ENCODE data around the gene ADGRB3.
"Not testable (repeated sequence)": the region's sequence is repeated elsewhere in the genome, so short reads cannot be mapped to it uniquely, and the experiment has no call there.

ADGRB3 gene

DNA sequence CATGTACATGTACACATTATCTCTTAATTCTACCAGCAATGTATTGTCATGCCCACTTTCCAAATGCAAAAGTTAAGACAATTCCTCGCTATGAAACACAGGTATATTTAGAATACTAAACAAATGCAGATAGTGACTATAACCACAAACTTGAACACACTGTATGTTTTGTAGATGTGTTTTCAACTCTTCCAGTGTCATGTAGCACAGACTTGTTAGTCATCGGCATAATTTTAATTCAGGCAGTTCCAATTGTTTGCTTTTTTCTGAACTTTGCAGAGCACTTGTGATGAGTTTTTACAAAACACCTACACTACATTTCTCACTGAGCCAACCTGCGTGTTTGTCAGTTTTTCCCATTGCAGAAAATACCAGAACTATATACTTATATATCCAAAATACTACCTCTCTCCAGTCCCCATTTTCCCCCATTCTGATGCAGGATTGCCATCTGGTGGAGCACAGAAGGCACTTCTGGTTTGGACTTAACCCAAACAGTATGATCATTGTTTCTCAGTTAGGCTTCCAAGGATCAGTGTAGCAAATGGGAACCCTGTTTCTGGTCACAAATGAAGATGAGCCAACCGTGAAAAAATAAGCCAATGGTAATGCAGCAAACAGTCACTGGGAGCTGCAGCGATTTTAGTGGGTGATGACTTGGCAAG lies 143.4 kb downstream of the ADGRB3 start:
- in situ Hi-C loops (cut with MboI; ENCODE audit: low sequenced_read_pairs), result no loop called here

DNA sequence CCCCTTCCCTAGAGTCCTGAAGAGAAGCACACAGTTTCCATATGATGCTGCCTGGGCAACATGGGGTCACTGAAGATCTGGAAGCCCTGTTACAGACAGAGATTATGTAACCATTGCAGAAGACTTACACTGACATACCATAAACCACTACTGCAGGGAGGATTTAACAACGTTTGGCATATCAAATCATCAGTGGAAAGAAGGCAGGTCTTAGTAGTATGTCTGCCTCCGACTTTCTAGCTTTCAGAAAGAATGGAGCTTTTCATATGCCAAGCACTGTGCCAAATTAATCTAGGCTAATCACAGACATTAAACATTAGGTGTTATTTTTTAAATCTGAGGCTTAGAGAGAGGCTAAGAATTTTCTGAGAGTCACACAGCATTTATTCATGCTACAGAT lies 144.3 kb downstream of the ADGRB3 start:
- in situ Hi-C loops (cut with MboI; ENCODE audit: low sequenced_read_pairs), result no loop called here

DNA sequence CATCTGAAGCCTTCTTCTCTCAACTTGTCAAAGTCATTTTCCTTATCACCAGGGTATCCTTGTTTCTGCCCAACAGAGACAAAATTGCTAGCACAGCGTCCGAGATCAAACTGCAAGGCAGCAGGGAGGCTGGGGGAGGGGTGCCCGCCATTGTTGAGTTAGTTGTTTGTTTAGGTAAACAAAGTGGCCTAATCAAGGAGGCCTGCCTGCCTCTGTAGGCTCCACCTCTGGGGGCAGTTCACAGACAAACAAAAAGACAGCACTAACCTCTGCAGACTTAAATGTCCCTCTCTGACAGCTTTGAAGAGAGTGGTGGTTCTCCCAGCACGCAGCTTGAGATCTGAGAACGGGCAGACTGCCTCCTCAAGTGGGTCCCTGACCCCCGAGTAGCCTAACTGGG lies 155.0 kb downstream of the ADGRB3 start:
- in situ Hi-C loops (cut with MboI; ENCODE audit: low sequenced_read_pairs), result not testable (repeated sequence)

DNA sequence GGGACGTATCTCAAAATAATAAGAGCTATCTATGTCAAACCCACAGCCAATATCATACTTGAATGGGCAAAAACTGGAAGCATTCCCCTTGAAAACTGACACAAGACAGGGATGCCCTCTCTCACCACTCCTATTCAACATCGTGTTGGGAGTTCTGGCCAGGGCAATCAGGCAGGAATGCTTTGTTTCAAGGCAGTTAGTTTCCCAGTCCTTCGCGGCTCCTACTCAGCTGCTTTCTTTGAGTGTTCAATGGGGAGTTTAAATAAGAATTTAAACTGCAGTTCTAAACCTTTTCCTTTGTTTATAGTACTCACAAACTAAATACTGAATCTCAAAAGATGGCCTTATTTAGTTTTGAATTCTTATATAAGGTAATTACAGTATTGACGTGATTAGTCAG lies 179.9 kb downstream of the ADGRB3 start:
- in situ Hi-C loops (cut with MboI; ENCODE audit: low sequenced_read_pairs), result not testable (repeated sequence)

DNA sequence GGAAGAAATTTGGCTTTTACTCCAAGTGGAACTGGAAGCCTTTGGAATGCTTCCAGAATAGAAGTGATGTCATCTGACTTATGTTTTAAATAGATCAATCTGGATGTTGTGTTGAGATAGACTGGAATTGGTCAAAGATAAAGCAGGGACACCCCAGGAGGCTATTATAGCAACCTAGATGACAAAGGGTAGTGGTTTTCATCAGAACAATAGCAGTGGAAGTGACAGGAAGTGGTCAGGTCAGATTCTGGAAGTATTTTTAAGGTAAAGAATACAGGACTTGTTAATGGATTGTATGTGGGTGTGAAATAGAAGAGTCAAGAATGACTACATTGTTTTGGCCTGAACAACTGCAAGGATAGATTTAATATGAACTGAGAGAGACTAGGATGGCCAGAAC lies 191.4 kb downstream of the ADGRB3 start:
- in situ Hi-C loops (cut with MboI; ENCODE audit: low sequenced_read_pairs), result no loop called here

DNA sequence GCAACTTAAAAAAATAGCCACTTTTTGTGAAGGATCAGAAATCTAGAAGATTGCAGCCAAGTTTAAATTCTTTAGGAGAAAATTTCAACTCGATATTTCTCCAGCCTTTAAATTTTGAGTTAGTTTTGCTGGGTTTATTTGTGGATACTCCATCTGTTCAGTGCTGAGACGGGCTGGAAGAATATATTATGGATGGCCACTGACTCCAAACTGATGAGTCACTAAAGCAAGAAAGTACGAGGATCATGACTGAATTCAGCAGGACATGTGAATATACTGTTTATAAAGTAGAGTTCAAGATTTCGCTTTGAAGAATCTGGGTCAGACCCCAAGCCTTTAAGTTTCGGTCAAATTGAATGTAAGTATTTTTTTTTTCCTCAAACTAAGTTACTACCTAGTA lies 199.5 kb downstream of the ADGRB3 start:
- in situ Hi-C loops (cut with MboI; ENCODE audit: low sequenced_read_pairs), result no loop called here

DNA sequence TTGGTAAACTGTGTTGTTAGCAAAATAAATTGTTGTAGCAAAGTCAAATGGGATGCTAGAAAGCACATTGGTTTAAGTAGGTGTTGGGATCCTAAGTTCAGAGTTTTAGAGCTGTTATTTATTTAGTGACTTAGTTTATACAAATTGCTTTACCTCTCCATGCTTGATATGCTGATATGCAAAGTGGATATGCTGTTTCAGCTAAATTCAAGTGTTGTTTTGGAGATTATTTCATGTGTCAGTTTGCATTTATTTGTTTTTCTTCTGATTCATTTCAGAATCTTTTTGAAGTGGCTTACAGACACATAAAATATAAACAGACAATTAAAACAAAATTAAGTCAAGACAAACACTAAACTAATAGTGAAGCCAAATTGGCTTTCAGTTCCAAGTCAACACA lies 203.5 kb downstream of the ADGRB3 start:
- in situ Hi-C loops (cut with MboI; ENCODE audit: low sequenced_read_pairs), result no loop called here

DNA sequence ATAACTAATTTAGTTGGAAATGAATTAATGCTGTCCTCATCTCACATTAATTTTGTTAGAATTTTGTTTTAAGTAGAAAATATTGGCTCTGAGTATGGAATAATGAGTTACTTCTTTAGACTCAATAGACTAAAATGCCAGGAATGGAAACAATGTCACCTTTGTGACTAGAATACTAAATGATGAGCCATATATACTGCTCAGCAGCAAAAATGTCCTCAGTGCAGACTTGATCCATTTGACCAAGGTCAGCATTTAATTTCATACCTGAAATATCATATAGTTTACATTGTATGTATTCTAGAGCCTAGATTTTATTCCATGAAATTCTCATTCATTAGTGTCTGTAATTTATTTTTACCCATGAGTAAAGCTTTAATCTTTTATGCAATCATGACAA lies 217.7 kb downstream of the ADGRB3 start:
- in situ Hi-C loops (cut with MboI; ENCODE audit: low sequenced_read_pairs), result no loop called here

DNA sequence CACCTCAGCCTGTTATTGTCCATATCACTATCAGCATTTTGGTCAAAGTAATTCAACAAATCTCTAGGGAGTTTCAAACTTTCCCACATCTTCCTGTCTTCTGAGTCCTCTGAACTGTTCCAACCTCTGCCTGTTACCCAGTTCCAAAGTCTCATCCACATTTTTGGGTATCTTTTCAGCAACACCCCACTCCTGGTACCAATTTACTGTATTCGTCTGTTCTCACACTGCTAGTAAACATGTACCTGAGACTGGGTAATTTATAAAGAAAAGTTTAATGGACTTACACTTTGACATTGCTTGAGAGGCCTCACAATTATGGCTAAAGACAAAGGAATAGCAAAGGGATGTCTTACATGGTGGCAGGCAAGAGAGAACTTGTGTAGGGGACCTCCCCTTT lies 224.2 kb downstream of the ADGRB3 start:
- in situ Hi-C loops (cut with MboI; ENCODE audit: low sequenced_read_pairs), result no loop called here

DNA sequence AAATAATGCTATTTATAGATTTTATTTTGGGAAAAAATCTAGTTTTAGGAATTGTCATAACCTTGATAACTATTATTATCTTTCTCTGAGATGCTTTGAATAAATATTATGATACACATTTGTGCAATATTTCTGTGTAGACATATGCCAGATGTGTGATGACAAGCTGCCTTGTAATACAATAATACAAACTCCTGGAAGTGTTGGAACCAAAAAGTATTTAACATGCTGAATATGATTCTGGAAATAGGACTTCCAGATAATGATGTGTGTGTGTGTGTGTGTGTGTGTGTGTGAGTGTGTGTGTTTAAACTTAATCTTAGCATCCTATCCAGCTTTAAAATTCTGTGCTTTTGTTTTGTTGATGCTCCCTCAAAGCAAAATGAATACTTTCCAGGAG lies 233.6 kb downstream of the ADGRB3 start:
- in situ Hi-C loops (cut with MboI; ENCODE audit: low sequenced_read_pairs), result no loop called here

DNA sequence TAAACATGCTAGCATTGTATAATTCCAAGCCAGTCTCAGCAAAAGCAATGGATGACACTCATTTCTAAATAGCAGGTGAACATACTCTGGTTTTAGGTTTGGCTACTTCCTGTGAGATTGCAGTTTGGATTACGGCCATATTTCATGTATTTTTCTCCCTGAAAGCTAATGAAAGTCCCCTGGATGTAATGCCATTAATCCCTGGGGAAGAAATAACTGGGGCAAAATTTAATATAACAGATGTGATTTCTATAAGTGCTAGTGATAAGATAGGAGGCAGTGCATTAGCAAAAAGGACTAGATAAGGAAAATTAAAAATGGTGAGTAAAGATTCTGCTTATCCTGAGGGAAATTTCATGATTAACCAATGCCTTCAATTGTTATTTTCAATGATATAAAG lies 238.2 kb downstream of the ADGRB3 start:
- in situ Hi-C loops (cut with MboI; ENCODE audit: low sequenced_read_pairs), result no loop called here

DNA sequence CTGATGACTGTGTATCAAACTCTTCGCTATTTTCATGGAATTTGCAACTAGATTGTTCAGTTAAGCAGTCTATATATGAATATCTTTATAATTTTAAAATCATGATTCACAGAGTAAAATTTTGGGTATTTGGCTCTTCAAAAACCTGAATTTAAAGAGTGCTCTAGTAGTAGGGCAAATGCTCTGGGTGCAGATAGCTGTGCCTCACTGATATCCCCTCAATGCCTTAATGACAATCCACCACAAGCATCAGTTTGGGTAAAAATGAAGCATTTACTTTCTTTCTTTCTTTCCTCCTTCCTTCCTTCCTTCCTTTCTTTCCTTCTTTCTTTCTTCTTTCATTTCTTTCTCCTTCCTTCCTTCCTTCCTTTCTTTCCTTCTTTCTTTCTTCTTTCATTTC lies 239.7 kb downstream of the ADGRB3 start:
- in situ Hi-C loops (cut with MboI; ENCODE audit: low sequenced_read_pairs), result no loop called here

DNA sequence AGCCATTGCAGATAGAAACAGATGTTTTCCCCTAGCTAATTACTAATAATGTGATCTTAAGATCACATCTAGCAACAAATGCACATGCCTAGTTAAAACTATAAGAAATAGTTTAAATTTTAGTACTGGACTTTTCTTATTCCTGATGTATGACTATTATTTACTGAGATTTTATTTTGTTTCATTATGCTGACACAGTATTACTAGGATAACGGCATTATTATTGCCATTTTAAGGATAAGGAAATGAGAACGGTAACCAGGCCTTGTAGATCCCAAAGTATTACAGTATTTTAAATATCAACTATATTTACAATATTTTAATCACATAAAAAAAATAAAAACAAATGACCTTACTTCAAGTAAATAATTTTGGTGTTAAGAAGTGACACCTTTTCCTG lies 240.3 kb downstream of the ADGRB3 start:
- in situ Hi-C loops (cut with MboI; ENCODE audit: low sequenced_read_pairs), result no loop called here

DNA sequence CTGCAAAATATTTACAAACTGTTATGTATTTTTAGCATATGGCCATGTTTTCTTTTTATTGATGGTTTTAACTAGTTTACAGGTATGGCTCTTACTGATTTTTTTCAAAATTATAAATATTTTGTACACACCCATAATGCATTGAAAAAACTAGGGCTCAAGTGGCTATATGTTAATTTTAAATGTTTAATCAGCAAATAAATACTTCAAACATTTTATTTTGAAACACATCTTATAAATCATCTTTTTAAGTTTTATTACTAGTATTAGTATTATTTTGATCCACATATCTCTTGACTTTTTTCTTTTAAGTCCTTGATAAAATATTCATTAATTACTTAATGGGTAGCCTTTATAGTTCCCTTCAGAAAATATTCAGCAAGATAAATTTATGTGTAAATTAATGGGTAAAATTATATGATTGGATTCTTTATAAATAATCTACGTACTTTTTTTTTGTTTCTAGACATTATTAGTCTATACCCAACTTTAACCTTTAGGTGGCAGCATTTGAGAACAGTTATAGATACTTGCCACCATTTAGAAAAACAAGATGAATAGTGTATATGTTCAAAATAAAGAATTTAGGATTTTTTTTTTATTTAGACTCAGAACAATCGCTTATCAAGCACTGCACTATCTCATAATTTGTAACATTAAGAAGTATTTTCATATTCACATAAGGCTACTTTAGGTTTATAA lies 241.9 kb downstream of the ADGRB3 start:
- in situ Hi-C loops (cut with MboI; ENCODE audit: low sequenced_read_pairs), result no loop called here

DNA sequence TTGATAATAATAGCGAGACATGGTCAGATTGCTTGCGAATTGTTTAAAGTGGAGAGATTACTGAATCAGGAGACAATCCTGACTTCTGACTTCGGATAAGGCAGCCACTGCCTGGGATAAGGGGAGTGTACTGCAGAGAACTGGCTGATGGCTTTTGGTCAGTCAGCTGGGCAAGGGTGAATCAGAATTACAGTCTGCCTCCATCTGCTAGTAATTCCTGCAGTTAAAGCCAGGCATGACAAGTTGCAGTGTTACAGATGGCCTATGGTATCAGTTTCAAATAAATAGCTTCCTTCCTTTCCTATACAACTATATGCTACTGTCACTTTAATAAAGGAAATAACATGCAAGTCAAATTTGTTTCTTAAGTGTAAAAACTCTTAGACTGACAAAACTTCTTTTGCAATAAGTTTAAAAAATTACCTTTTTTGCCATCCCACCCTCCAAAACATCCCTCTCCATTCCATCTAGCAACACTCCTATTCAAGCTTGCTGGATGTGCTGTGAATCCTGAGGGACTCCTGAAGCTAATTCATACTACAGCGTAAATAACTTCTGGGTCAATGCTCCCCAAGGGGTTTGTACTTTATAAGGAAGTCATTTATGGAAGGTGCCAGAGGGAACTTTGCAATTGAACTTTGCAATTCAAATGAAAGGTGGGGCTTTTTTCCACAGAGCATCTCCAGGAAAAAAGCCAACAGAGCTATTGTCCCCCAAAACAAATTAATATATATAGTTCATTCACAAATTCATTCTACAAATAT lies 245.2 kb downstream of the ADGRB3 start:
- in situ Hi-C loops (cut with MboI; ENCODE audit: low sequenced_read_pairs), result no loop called here

DNA sequence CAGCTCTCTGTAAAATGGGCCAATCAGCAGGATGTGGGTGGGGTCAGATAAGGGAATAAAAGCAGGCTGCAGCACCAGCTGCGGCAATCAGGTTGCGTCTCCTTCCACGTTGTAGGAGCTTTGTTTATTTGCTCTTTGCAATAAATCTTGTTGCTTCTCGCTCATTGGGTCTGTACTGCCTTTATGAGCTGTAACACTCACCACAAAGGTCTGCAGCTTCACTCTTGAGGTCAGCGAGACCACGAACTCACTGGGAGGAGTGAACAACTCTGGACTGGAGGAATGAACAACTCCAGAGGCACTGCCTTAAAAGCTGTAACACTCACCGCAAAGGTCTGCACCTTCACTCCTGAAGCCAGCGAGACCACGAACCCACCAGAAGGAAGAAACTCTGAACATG lies 248.2 kb downstream of the ADGRB3 start:
- in situ Hi-C loops (cut with MboI; ENCODE audit: low sequenced_read_pairs), result not testable (repeated sequence)

DNA sequence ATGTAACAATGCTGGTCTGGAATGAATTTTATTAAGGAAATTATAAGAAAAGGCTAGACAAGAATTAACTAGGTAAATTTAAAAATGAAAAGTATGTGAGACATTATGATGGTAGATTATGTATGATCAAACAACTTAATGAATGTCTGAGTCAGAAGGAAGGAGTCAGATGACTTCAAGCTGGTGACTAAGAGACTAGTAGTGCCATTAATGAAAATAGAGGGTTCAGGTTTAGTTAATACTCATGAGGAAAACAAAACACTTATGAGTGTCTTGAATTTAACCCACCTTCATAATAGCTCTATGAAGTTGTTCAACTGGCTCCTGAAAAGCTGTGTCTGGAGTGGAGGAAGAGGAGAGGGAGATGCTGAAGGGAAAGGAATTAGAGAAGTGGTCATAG lies 256.3 kb downstream of the ADGRB3 start:
- in situ Hi-C loops (cut with MboI; ENCODE audit: low sequenced_read_pairs), result no loop called here

DNA sequence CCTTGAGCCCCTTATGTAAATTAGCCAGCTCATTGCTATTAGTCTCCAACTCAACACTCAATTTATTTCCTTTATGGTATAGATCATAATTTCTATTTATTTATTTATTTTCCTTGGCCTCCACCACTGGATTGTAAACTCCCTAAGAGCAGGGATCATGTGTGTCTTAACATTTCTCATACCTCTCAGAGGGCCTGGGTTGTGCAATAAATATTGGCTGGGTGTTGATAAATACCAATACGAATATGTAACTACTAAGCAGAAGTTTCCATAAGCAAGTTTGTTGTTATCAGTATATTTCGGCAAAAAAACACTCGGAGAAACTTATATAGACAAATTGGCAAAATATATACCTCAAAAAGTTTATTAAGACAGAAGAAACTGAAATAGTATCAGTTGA lies 257.4 kb downstream of the ADGRB3 start:
- in situ Hi-C loops (cut with MboI; ENCODE audit: low sequenced_read_pairs), result no loop called here

DNA sequence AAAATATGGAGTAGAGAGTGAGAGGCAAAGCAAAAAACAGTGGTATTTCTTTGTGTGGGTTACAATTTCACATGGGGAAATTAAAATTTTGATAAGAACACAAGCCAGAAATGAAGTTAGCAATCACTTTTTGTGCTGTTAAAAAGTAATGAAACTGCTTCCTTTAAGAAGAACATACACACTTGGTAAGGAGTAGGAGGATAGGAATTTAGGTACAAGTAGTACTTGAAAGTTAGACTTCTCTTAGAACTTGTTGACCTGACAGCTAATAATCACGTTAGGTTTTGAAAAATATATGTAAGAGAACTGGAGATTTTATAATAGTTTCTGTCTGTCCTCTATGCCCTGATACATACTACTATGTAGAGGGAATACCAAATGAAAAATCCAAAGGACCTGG lies 260.8 kb downstream of the ADGRB3 start:
- in situ Hi-C loops (cut with MboI; ENCODE audit: low sequenced_read_pairs), result no loop called here

DNA sequence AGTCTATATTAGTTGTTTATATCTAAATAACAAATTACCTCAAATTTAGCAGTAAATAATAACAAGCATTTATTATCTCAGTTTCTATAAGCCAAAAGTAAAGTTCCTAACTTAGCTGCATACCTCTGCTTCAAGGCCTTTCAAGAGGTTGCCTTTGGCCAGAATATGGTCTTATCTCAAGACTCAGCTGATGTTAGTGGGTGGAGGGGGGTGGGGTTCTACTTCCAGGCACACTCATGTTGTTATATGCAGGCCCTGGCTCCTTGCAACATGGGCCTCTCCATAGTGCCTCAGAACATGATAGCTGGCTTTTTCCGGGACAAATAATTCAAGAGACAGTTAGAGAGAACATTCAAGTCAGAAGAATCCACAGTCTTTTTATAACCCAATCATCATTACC lies 266.0 kb downstream of the ADGRB3 start:
- in situ Hi-C loops (cut with MboI; ENCODE audit: low sequenced_read_pairs), result no loop called here

DNA sequence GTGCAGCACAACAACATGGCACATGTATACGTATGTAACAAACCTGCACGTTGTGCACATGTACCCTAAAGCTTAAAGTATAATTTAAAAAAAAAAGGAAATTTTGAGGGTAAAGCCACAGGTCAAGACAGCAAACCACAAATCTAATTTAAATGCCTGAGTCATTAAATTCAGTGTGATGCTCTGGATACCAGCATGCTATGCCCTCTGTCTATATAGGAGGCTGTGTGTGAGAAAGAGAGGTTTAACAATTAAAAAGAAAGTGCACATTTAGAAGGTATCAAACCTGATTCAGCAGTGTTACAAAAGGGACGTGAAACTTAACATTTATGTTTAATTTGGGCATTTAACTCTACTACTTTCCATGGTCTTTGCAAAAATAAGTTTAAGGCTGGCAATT lies 276.3 kb downstream of the ADGRB3 start:
- in situ Hi-C loops (cut with MboI; ENCODE audit: low sequenced_read_pairs), result no loop called here

DNA sequence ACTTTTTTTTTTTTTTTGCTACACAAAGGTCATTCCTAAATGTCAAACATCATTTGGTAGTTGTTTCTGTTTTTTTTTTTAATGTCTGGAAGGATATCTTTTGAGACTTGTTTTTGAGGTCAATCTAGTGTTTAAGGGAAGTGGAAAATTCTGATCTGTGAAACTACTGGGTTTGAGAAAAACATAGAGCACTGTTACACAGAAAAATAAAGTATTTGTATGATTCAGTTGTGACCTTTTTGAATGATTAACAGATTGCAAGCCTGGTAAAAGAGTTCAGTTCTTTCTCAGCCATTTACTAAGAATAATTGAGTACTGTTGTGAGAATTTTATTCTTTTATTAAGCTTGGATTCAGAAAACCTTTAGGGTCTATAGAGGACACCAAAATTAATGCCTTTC lies 276.7 kb downstream of the ADGRB3 start:
- in situ Hi-C loops (cut with MboI; ENCODE audit: low sequenced_read_pairs), result no loop called here
